ENCODE results near the gene LAMA5. TPM values are rescaled to one million over a fixed set of nuclear protein-coding genes. Genes with fewer than 3 reads are reported as not detected.
A peak's percentile ranks its signal among the peaks of the same experiment; 100 is the strongest.

The LAMA5 gene
- polyA plus RNA-seq, 5 donors = 92.3 to 207 (median 148) TPM

DNA sequence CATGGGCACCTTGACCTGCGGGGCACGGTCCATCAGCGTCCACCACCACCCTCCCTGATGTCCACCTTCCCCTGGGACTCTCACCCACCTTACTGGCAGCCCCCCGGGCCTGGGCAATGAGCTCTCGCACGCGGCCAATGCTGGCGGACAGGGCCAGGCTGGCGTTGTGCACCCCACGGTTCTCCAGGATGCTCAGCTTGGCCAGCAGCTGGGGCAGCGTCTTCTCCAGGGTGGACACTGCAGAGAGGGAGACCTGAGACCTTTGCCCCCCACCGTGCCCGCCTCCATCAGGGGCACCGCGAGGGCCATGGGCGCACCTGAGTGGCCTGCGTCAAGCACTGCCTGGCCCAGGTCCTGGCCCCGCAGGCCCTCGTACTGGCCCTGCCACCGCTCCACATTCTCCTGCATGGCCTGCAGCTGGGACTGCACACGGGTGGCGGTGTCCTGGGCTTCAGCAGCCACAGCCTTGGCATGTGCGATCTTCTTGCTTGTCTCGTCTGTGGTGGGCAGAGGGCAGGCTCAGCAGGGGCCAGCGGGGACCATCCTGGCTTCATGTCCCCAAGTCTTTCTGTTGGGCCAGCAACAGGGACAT, 52.3 kb downstream of the LAMA5 start:
- no peak for DNase-seq

- DNase-seq = no peak
Measured at GRCh38 chr20:62314339-62314638, 52.8 kb downstream of the LAMA5 start.

DNA sequence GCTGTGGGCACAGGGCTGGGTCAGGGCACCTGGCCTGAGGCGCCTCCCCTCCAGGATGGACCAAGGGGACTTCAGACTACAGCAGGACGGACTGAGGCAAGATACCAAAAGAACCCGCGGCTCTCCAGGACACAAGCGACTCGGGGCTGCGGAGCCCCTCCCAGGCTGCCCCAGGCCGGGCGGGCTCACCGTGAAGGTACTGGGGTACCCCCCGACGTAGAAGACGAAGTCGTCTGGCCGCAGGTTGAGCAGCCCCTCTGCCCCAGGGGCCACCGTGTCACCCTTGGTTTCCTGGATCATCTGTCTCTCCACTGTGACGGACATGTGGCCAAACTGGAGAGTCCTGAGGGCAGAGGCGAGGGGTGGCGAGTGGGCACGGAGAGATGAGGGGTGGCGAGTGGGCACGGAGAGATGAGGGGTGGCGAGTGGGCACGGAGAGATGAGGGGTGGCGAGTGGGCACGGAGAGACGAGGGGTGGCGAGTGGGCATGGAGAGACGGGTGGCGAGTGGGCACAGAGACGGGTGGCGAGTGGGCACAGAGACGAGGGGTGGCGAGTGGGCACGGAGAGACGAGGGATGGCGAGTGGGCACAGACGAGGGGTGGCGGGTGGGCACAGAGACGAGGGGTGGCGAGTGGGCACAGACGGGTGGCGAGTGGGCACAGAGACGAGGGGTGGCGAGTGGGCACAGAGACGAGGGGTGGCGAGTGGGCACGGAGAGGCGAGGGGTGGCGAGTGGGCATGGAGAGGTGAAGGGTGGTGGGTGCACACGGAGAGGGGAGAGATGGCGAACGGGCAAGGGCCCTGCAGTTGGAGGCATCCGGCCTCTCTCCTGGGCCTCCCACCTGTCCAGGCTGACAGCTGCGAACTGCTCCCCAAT, 53.4 kb downstream of the LAMA5 start:
- no peak for DNase-seq

DNA sequence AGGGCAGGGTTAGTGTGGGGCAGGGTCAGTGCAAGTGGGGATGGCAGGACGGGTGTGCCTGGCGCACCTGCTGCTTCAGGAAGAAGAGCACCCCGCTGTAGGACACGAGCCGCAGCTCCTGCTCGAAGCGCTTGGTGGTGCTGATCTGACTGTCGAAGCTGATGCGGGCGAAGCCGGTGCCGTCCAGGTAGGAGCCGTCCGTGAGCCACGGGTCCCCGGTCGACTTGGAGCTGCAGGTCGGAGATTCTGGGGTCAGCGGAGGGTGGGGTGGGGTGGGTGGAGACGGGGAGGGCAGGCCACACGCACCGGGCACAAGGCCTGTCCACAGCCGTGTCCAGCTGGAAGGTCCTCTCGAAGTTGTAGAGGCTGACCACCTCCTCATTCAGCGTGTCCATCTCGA, 54.1 kb downstream of the LAMA5 start:
- DNase-seq = no peak

- no peak for DNase-seq
Measured at GRCh38 chr20:62312662-62312977, 54.5 kb downstream of the LAMA5 start.

DNA sequence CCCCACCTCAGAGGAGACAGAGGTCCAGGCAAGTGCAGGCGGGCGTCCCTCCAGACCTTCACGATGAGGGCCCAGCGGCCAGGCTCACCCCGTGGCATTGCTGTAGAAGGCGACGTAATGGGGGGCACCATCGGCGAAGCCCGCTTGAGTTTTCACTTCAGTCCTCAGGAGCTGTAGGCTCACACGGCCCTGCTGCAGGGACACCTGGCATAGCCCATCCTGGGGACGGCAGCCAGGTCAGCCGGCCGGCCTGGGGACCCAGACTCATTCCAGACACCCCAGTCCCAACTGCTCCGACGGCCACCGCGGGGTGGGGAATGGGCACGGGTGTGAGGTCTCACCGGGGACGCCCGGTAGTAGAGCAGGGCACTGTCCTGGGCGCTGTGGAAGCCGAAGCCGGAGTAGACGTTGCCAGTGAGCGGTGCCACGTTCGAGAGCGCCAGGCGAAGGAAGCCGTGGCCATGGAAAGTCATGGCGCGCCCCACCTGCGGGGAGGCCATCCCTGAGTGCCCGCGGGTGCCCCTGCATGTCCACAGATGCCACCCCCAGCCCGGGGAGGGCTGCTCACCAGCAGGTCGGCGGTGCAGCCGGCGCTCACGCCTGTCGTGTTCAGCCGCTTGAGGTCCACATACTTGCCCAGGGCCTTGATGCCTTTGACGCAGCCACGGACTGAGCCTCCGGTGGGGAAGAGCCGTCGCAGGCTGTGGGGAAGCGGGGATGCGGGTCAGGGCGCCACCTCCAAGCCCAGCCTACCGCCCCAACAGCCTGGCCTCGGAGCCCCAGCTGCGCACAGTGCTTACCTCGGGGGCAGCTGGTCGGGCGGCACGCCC, 55.1 kb downstream of the LAMA5 start:
- no peak for DNase-seq

DNA sequence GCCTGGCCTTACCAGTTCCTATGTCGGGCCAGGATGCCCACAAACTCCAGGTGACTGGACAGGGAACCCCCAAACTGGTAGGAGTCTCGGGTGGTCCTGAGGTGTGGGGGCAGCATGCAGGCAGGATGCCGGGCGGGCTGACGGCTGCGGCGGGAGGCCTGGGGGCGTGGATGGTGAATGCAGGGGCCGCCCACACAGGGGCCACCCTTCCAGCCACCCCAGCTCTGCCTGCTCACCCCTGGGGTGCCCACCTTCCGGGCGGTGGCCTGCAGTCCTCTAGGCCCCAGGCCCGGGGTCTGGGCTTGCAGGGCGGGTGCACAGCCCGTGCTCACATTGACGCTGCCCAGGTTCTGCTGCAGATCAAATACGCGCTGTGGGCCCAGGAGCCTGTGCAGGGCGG, 56.0 kb downstream of the LAMA5 start:
- no peak for DNase-seq

DNA sequence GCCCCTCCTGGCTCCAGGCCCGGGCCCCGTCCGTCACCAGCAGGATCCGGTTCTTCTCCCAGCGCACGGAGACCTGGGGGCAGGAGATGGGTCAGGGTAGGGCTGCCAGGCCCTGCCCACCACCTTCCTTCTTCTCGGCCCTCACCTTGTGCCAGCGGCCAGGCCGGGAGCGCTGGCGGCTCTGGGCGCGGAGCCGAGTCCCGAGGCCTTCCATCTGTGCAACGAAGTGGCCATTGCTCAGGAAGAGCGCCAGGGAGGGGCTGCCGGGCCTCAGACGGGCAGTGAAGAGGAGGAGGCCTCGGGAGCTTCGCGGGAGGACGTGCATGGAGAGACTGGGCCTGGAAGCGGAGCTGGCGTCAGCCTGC, 56.4 kb downstream of the LAMA5 start:
- peak in 1 of 2 donors; percentile 17 for DNase-seq

DNA sequence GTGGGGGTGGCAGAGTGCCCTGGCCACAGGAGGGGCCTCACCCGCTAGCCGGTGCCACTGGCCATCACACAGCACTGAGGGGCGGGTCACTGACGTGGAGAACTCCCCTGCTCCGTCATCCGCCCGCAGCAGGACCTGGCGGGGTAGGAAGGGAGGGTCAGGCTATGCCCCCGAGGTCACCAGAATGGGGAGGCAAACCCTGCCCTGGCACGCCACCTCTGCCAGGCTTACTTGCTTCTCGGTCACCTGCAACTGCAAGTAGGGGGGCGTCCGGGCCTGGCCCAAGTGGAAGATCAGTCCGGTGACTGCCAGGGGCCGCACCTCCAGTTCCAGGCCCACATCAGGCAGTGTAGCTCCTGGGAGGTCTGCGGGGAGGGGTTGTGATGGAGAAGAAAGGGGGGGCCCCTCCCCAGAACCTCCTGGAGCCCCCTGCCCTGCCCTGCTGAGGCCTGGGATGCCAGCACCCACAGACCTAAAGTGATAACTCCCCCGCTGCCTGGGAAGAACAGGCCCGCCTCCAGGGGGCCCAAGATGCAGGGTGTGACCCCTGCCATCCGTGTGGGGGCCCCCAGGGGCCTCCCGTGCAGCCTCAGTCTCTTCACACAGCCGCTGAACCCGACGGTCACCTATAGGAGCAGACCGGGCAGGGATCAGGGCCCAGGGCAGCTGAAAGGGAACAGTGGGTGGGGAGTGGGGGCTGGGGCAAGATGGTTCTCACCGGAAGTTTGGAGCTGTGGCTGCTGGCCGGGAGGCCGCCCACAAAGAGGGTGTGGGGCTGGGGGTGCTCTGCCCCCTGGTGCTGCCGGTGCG, 57.0 kb downstream of the LAMA5 start:
- peak in 1 of 2 donors; percentile 25 for DNase-seq

DNA sequence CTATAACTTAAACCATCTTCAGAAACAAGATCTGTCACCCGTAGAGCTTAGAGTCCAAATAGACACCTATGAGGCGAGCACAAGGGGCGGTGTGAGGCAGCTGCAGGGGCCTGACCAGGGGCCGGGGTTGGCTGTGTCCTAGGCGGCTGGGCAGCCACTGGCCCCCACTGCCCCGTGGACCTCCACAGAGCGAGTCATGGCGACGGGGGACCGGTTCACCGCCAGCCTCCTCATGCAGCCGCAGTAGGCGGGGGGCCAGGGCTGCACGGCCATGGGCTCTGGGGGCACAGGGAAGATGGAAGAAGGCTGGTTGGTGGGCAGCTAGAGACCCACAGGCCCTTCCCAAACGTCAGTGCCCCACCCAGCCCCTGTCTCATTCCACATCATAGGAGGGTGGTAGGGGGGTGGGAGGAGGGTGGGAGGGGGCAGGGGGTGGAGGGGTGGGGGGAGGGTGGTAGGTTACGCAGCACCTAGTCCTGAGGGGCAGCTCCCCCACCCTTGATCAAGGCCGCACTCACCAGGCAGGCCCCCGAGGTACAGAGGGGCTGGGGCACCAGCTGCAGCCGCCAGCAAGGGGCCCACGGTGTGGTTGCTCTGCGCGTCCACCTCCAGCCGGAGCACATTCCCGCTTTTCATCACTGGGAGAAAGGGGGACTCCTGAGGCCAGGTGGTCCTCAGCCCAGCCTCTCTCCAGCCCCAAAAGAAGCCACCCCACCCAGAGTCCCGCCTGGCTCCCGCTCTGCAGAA, 57.7 kb downstream of the LAMA5 start:
- DNase-seq = no peak

DNA sequence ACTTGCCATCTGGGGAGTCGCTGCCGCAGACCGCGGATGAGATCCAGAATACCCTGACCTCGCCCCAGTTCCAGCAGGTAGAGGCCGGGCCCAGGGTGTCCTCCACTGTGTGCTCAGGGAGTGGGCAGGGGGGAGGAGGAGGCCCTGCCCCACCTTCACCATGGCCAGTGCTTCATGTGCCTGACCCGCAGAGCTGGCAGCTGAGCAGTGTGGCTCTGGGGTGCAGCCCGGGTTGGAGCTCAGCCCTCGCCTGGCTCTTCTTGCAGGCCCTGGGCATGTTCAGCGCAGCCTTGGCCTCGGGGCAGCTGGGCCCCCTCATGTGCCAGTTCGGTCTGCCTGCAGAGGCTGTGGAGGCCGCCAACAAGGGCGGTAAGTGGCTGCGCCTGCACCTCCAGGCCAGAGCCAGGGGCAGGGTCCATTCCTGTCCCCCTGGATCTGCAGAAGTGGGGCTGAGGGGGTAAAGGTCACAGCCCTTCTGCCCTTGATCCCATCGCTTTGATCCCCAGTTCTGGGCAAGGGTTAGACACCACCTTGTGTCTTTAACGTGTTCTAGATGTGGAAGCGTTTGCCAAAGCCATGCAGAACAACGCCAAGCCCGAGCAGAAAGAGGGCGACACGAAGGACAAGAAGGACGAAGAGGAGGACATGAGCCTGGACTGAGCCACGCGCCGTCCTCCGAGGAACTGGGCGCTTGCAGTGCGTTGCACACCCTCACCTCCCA, 58.9 kb downstream of the LAMA5 start:
- no peak for DNase-seq

GRCh38 chr20:62307226-62308101, 59.6 kb downstream of the LAMA5 start:
- no peak for DNase-seq

DNA sequence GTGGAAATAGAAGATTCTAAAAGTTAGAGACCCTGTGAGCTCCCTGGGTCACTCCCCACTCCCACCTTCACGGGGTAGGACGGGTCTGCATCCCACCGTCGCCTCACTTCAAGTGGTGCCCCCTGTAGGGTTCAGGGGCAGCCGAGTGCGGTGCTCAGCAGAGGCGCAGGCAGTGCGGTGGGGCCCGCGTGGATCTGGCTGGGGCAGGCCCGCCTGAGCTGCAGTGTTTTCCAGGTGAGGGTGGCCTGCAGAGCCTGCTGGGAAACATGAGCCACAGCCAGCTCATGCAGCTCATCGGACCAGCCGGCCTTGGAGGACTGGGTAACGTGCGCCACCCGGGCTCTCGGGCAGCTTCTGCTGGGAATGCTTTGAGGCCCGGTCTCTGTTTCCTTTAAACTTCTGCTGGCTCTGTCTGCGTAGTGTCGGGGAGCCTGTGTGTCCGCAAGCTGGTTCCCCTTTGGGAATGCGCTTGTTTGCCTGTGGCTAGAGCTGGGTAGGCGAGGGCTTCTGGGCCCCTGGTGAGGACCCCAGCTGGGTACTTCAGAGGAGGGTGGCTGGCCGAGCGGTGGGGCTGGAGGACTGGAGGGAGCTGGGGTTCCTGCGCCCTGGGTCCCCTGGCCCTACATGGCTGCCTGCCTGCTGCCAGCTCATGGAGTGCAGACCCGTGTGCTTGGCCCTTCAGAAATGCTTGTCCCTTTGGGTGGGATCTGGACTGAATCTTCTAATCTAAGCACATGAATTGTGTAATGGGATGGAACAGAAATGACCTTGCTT, 60.5 kb downstream of the LAMA5 start:
- no peak for DNase-seq

DNA sequence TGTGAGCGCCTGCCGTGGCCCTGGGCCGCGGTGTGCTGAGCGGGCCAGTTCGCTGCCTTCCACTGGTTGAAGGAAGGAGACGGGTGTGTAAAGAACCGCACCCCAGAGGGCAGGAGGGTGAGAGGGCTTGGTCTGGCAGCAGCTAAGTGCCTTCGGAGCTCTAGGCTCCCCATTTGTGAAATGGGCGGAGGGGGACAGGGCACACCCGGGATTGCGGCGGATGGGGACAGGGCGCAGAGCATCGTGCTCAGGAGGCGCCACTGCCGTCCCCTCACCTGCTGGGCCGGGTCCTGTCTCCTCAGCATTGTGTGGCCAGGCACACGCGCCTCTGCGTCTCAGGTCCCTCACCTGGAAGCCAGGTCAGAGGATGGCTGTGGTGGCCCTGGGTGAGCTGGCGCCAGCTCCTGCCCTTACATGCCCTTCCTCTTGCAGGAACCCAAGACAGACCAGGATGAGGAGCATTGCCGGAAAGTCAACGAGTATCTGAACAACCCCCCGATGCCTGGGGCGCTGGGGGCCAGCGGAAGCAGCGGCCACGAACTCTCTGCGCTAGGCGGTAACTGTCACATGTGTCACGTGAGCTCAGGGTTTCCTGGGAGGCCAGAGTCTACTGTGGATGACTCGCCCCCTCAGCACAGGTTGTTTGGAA, 61.2 kb downstream of the LAMA5 start:
- DNase-seq = no peak

- DNase-seq = no peak
Measured at GRCh38 chr20:62305149-62305764, 61.9 kb downstream of the LAMA5 start.

GRCh38 chr20:62304331-62305148, 62.6 kb downstream of the LAMA5 start:
- no peak for DNase-seq

Data from right lung (tissue), 5 donors.